Activated CD8-positive, alpha-beta memory T cell treated with anti-CD3 and anti-CD28 coated beads, Interleukin-2, amount 50 U/mL, for 24 hours (primary cell): Measurements from ENCODE around the gene ECSIT.
A peak's percentile ranks its signal among the peaks of the same experiment; 100 is the strongest.

Experiments
- DNase-seq: peaks from one replicate; pipeline ENCODE4 v3.0.0-alpha.2; 2020; ENCODE audit errors: extremely low read depth

ECSIT gene

GRCh38 chr19:11504502-11505031 lies 24.4 kb downstream of the ECSIT start:
- DNase-seq: no peak

GRCh38 chr19:11499890-11500420 lies 29.0 kb downstream of the ECSIT start:
- no peak for DNase-seq

GRCh38 chr19:11499220-11499726 lies 29.7 kb downstream of the ECSIT start:
- DNase-seq: no peak

GRCh38 chr19:11496391-11497163 lies 32.4 kb downstream of the ECSIT start:
- peak; percentile 21 for DNase-seq

- DNase-seq: no peak
Observed at GRCh38 chr19:11495885-11496284, 33.0 kb downstream of the ECSIT start.

GRCh38 chr19:11495481-11495880 lies 33.5 kb downstream of the ECSIT start:
- DNase-seq: no peak

GRCh38 chr19:11494634-11495285 lies 34.2 kb downstream of the ECSIT start:
- no peak for DNase-seq

GRCh38 chr19:11489378-11489777 lies 39.6 kb downstream of the ECSIT start:
- no peak for DNase-seq

GRCh38 chr19:11486661-11487503 lies 42.1 kb downstream of the ECSIT start:
- DNase-seq: no peak

GRCh38 chr19:11485245-11485837 lies 43.6 kb downstream of the ECSIT start:
- DNase-seq: no peak

- no peak for DNase-seq
Observed at GRCh38 chr19:11483366-11484111, 45.4 kb downstream of the ECSIT start.

GRCh38 chr19:11482384-11483050 lies 46.4 kb downstream of the ECSIT start:
- DNase-seq: peak; percentile 65

- peak; percentile 59 for DNase-seq
Observed at GRCh38 chr19:11481534-11482383, 47.2 kb downstream of the ECSIT start.

- no peak for DNase-seq
Observed at GRCh38 chr19:11480715-11481533, 48.0 kb downstream of the ECSIT start, which contains the start of gene ELAVL3. Gene ELAVL3, minus strand, starts transcription at chr19:11481046. Its CDS starts 438 bp downstream, at chr19:11480608.

GRCh38 chr19:11479898-11480714 lies 48.8 kb downstream of the ECSIT start:
- no peak for DNase-seq

GRCh38 chr19:11479090-11479897 lies 49.6 kb downstream of the ECSIT start:
- no peak for DNase-seq
